Thyroid gland (tissue), 4 donors: ENCODE data around the gene ATRX.

Source experiments
- POLR2A ChIP-seq, 2 donors: fragments of 450-650 bp; IDR thresholded peaks; one replicate each; pipeline ENCODE4 v1.6.1; 2017; ENCODE audit warnings: antibody characterized with exemption in 2 of 2, mild to moderate bottlenecking in 2 of 2, moderate library complexity in 1 of 2
- TF ChIP-seq, protein P1 (sequence below), 6 experiments: fragments of 200-600 bp in 3 of 6; fragments of 450-650 bp in 3 of 6; sonication (generic) in 3 of 6; IDR thresholded peaks; one replicate each; pipeline ENCODE4 v1.5.1; 2016 to 2019; ENCODE audit warnings: antibody characterized with exemption in 6 of 6, mild to moderate bottlenecking in 2 of 6, inconsistent platforms in 1 of 6, moderate library complexity in 1 of 6

DNA sequence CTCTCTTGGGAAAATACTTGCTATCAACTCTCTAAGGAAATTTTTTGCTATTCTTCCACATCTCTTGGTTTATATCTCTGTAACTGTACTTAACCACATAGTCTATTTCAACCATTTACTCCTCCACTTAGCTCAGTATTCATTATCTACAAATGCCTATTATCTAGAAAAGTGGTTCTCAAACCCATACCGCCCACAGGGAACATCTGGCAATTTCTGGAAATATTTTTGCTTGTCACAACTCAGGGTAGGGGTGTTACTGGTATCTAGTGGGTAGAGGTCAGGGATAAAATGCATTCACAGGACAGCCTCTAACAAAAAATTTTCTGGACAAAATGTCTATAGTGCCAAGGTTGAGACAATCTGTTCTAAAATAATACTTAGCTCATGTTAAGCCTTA, 14.4 kb downstream of the ATRX start:
- TF ChIP-seq, protein P1, sequence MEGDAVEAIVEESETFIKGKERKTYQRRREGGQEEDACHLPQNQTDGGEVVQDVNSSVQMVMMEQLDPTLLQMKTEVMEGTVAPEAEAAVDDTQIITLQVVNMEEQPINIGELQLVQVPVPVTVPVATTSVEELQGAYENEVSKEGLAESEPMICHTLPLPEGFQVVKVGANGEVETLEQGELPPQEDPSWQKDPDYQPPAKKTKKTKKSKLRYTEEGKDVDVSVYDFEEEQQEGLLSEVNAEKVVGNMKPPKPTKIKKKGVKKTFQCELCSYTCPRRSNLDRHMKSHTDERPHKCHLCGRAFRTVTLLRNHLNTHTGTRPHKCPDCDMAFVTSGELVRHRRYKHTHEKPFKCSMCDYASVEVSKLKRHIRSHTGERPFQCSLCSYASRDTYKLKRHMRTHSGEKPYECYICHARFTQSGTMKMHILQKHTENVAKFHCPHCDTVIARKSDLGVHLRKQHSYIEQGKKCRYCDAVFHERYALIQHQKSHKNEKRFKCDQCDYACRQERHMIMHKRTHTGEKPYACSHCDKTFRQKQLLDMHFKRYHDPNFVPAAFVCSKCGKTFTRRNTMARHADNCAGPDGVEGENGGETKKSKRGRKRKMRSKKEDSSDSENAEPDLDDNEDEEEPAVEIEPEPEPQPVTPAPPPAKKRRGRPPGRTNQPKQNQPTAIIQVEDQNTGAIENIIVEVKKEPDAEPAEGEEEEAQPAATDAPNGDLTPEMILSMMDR (IDR thresholded peaks at IDR 0.05) = no peak
- no peak for TF ChIP-seq POLR2A (IDR thresholded peaks at IDR 0.05)
